SK-N-MC (cell line): ENCODE results near the gene MRC2.

Experiments
- DNase-seq: peaks from one replicate; pipeline ENCODE4 v3.0.0-alpha.2; 2011; ENCODE audit warnings: low read depth, low spot score
- H3K27ac ChIP-seq: fragments of 200-600 bp; sonication (generic); 2 replicates; pipeline ENCODE4 v1.5.1; 2016; ENCODE audit warnings: mixed run types
- H3K36me3 ChIP-seq: fragments of 200-600 bp; sonication (generic); 2 replicates; pipeline ENCODE4 v1.6.1; 2017; ENCODE audit warnings: antibody characterized with exemption, low read length, mixed read lengths; ENCODE audit not compliant: insufficient read depth
- H3K4me3 ChIP-seq: fragments of 200-600 bp; sonication (generic); 2 replicates; pipeline ENCODE4 v1.5.1; 2016
- H3K9ac ChIP-seq: fragments of 200-600 bp; sonication (generic); 2 replicates; pipeline ENCODE4 v1.8.0; 2017; ENCODE audit warnings: mixed run types, mixed read lengths; ENCODE audit not compliant: insufficient read length
- H3K9me3 ChIP-seq: fragments of 200-600 bp; sonication (generic); 2 replicates; pipeline ENCODE4 v1.6.1; 2017; ENCODE audit warnings: low read depth, mild to moderate bottlenecking, antibody characterized with exemption, low read length, moderate library complexity, mixed read lengths
- EZH2 ChIP-seq: fragments of 200-600 bp; sonication (generic); IDR thresholded peaks from one replicate; pipeline ENCODE4 v1.6.1; 2017; ENCODE audit warnings: antibody characterized with exemption
- FOXP2 ChIP-seq: optimal IDR thresholded peaks from 2 replicates; pipeline ENCODE3; 2011; ENCODE audit warnings: mild to moderate bottlenecking, moderate library complexity; ENCODE audit not compliant: insufficient read depth; ENCODE audit errors: extremely low read length, control extremely low read depth
- POLR2AphosphoS5 ChIP-seq: IDR thresholded peaks from 2 replicates; pipeline ENCODE4 v1.6.1; 2012; ENCODE audit warnings: mild to moderate bottlenecking, low read depth, low read length, borderline replicate concordance

Gene MRC2

GRCh38 chr17:62618647-62619416 is 8.6 kb upstream of the MRC2 start:
- TF ChIP-seq EZH2 (no peak), POLR2AphosphoS5 (no peak), FOXP2 (no peak)
- Histone ChIP-seq H3K27ac (no peak overlapping the region), H3K36me3 (peaks cover 9% of the 10 kb centered on the region), H3K4me3 (no peak overlapping the region), H3K9me3 (no peaks in the 10 kb centered on the region), H3K9ac (no peak overlapping the region)
- no peak for DNase-seq

- TF ChIP-seq EZH2 (no peak), FOXP2 (no peak), POLR2AphosphoS5 (no peak)
- Histone ChIP-seq H3K9me3 (no peaks in the 10 kb centered on the region), H3K27ac (no peak overlapping the region), H3K36me3 (peaks cover 7% of the 10 kb centered on the region), H3K4me3 (no peak overlapping the region), H3K9ac (no peak overlapping the region)
- no peak for DNase-seq
Observed at GRCh38 chr17:62619417-62620155, 7.9 kb upstream of the MRC2 start.

GRCh38 chr17:62621223-62621622 is 6.2 kb upstream of the MRC2 start:
- DNase-seq: no peak

GRCh38 chr17:62625184-62625869 is 2.1 kb upstream of the MRC2 start:
- H3K9ac ChIP-seq: no peak overlapping the region
- TF ChIP-seq POLR2AphosphoS5 (no peak), FOXP2 (no peak), EZH2 (no peak)
- no peak overlapping the region for H3K4me3 ChIP-seq
- no peak for DNase-seq
- H3K27ac ChIP-seq: peak overlapping the region; percentile 50; the same call in 1 of the 2 replicates
- no peaks in the 10 kb centered on the region for H3K36me3 ChIP-seq
- no peaks in the 10 kb centered on the region for H3K9me3 ChIP-seq

More at GRCh38 chr17:62621223-62621622, 6.2 kb upstream of the MRC2 start:
- no peak overlapping the region for H3K9ac ChIP-seq
- H3K36me3 ChIP-seq: peaks cover under 1% of the 10 kb centered on the region; the same call in 1 of the 2 replicates
- H3K4me3 ChIP-seq: no peak overlapping the region
- no peak for TF ChIP-seq FOXP2
- TF ChIP-seq POLR2AphosphoS5: no peak
- TF ChIP-seq EZH2: no peak
- H3K9me3 ChIP-seq: no peaks in the 10 kb centered on the region
- H3K27ac ChIP-seq: no peak overlapping the region

- H3K4me3 ChIP-seq: no peak overlapping the region
- DNase-seq: no peak
- no peak overlapping the region for H3K27ac ChIP-seq
- no peak overlapping the region for H3K9ac ChIP-seq
- no peaks in the 10 kb centered on the region; the same call in 1 of the 2 replicates for H3K36me3 ChIP-seq
- H3K9me3 ChIP-seq: no peaks in the 10 kb centered on the region
- TF ChIP-seq POLR2AphosphoS5 (no peak), EZH2 (no peak), FOXP2 (no peak)
Observed at GRCh38 chr17:62625870-62626200, 1.6 kb upstream of the MRC2 start.

GRCh38 chr17:62626719-62627218 is 701 bp upstream of the MRC2 start:
- Histone ChIP-seq H3K9ac (peak overlapping the region; percentile 86), H3K36me3 (no peaks in the 10 kb centered on the region; the same call in 1 of the 2 replicates), H3K9me3 (no peaks in the 10 kb centered on the region), H3K4me3 (peak overlapping the region; percentile 92), H3K27ac (peak overlapping the region; percentile 82; the same call in 1 of the 2 replicates)
- no peak for DNase-seq
- TF ChIP-seq FOXP2 (no peak), POLR2AphosphoS5 (no peak), EZH2 (no peak)

- peak overlapping the region; percentile 92 for H3K4me3 ChIP-seq
Observed at GRCh38 chr17:62627904-62628633, 599 bp downstream of the MRC2 start.

More at GRCh38 chr17:62627904-62628633, 599 bp downstream of the MRC2 start:
- TF ChIP-seq POLR2AphosphoS5 (no peak; the same call in 1 of the 2 replicates), FOXP2 (no peak), EZH2 (no peak)
- no peaks in the 10 kb centered on the region; the same call in 1 of the 2 replicates for H3K36me3 ChIP-seq
- H3K9me3 ChIP-seq: no peaks in the 10 kb centered on the region
- DNase-seq: no peak
- peak overlapping the region; percentile 86 for H3K9ac ChIP-seq
- H3K27ac ChIP-seq: peak overlapping the region; percentile 82
